ENCODE data around the gene INSM2. TPM values are rescaled to one million over a fixed set of nuclear protein-coding genes. Genes with fewer than 3 reads are reported as not detected.

The INSM2 gene
- total RNA-seq, 1 experiment from 2014 or later: not detected

DNA sequence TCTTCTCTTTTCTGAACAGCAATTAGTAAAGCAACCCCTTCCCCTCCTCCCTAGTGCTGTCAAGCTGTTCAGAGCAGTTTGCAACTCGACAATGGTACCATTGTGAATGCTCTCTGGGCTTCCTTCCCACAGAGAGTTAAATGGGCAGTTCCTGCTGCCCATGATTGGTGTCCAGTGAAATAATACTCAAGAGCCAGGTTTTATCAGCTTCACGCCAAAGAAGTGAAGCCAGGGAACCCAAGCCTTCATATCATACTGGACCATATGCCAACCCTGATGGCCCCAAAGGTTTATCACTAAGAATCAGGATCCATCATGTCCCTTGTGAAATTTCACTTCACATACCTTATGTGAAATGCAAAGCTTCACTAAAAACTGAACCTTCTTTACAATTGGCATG, 24.7 kb downstream of the INSM2 start:
- TF ChIP-seq JUND (IDR thresholded peaks at IDR 0.05): no peak
- no peak for TF ChIP-seq ZFX (IDR thresholded peaks at IDR 0.05)
- DNase-seq (ENCODE audit: low read depth, low spot score) (no peak), ATAC-seq (no peak)
- no peaks in the 10 kb centered on the region for H3K4me1 ChIP-seq (ENCODE audit: control insufficient read depth in 1 of 2, insufficient read depth in 2 of 2, low read length in 2 of 2)
- no peak overlapping the region for H3K4me3 ChIP-seq (replicated peaks in 1 of 2; ENCODE audit: low read depth in 1 of 2, low read length in 2 of 2)
- H3K27me3 ChIP-seq (ENCODE audit: insufficient read depth, low read length): no peaks in the 10 kb centered on the region
- no peaks in the 10 kb centered on the region for H3K9me3 ChIP-seq (ENCODE audit: control insufficient read depth in 1 of 2, insufficient read depth in 1 of 2, low read depth in 1 of 2, low read length in 2 of 2)
- no peaks in the 10 kb centered on the region for H3K79me2 ChIP-seq (ENCODE audit: insufficient read depth, low read length)
- no peaks in the 10 kb centered on the region for H4K20me1 ChIP-seq (ENCODE audit: insufficient read depth)
- no peak overlapping the region for H3K4me2 ChIP-seq (ENCODE audit: low read length)
- no peaks in the 10 kb centered on the region for H3K36me3 ChIP-seq (ENCODE audit: control insufficient read depth in 1 of 2, insufficient read depth in 2 of 2, low read length in 2 of 2)
- 0 out of 2 replicates have a peak, but pooled peaks cover 4% of the 10 kb centered on the region for H3K9me2 ChIP-seq (ENCODE audit: insufficient read depth)
- ChIA-PET POLR2A (no interaction called here), RAD21 (ENCODE audit: low non-redundant PET in 1 of 2, low total read pairs in 2 of 2, uncharacterized antibody in 2 of 2, unreplicated experiment in 2 of 2) (no interaction called here), CTCF (no interaction called here)
- no TSS peak for BruUV-seq (replicated peaks)
- no peak overlapping the region for H3K9ac ChIP-seq (ENCODE audit: low read length)
- H2AFZ ChIP-seq (ENCODE audit: low read depth, low read length, poor library complexity, severe bottlenecking): no peak overlapping the region
- H3K27ac ChIP-seq (ENCODE audit: low read depth, low read length): no peak overlapping the region
- intact Hi-C loops (cut with micrococcal nuclease): no loop called here

DNA sequence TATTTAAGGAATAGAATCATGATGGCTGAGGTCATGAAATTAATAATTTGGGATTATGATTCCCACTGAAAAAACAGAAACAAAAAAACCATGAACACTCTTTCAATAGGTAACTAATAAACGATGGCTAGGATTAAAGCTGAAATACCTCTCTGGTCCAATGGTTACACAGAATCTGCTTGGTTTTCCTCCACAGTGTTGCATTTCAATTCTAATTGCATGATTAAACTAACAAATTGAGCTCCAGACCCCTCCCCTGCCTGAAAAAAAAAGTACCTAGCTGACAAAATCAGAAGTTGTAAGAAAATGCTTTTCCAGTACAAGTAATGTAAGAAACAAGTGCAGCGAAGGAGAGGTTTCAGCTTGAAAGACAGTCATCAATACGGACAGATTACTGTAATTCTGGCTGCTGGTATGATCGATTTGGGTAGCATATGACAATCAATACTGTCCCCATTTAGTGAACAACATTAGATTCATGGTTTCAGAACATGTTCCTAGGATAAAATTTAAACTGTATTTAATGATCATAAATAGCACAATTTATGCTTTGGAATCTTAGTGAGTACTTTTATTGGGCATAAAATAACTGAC, 32.0 kb downstream of the INSM2 start:
- H3K79me2 ChIP-seq (ENCODE audit: insufficient read depth, low read length): no peaks in the 10 kb centered on the region
- H3K9me2 ChIP-seq (ENCODE audit: insufficient read depth): peaks cover 5% of the 10 kb centered on the region
- H3K27ac ChIP-seq (ENCODE audit: low read depth, low read length): no peak overlapping the region
- intact Hi-C loops (cut with micrococcal nuclease): no loop called here
- no peak overlapping the region for H3K9ac ChIP-seq (ENCODE audit: low read length)
- H4K20me1 ChIP-seq (ENCODE audit: insufficient read depth): no peaks in the 10 kb centered on the region
- BruUV-seq (replicated peaks): no TSS peak
- no peak for DNase-seq (ENCODE audit: low read depth, low spot score)
- ChIA-PET RAD21 (ENCODE audit: low non-redundant PET in 1 of 2, low total read pairs in 2 of 2, uncharacterized antibody in 2 of 2, unreplicated experiment in 2 of 2) (no interaction called here), POLR2A (no interaction called here), CTCF (no interaction called here)
- no peak overlapping the region for H3K4me3 ChIP-seq (replicated peaks in 1 of 2; ENCODE audit: low read depth in 1 of 2, low read length in 2 of 2)
- no peaks in the 10 kb centered on the region for H3K9me3 ChIP-seq (ENCODE audit: control insufficient read depth in 1 of 2, insufficient read depth in 1 of 2, low read depth in 1 of 2, low read length in 2 of 2)
- no peaks in the 10 kb centered on the region for H3K27me3 ChIP-seq (ENCODE audit: insufficient read depth, low read length)
- no peak overlapping the region for H3K4me2 ChIP-seq (ENCODE audit: low read length)
- no peak for TF ChIP-seq ZFX (IDR thresholded peaks at IDR 0.05)
- TF ChIP-seq YY1 (IDR thresholded peaks at IDR 0.05; ENCODE audit: extremely low read depth, insufficient replicate concordance, low read depth, low read length): no peak
- no peak for TF ChIP-seq POLR2A (IDR thresholded peaks at IDR 0.05; ENCODE audit: borderline replicate concordance, extremely low read depth, insufficient read depth, insufficient read length)
- no peak for TF ChIP-seq JUND (IDR thresholded peaks at IDR 0.05)
- no peak for TF ChIP-seq SIN3A (IDR thresholded peaks at IDR 0.05; ENCODE audit: low read depth)
- TF ChIP-seq, protein P1, sequence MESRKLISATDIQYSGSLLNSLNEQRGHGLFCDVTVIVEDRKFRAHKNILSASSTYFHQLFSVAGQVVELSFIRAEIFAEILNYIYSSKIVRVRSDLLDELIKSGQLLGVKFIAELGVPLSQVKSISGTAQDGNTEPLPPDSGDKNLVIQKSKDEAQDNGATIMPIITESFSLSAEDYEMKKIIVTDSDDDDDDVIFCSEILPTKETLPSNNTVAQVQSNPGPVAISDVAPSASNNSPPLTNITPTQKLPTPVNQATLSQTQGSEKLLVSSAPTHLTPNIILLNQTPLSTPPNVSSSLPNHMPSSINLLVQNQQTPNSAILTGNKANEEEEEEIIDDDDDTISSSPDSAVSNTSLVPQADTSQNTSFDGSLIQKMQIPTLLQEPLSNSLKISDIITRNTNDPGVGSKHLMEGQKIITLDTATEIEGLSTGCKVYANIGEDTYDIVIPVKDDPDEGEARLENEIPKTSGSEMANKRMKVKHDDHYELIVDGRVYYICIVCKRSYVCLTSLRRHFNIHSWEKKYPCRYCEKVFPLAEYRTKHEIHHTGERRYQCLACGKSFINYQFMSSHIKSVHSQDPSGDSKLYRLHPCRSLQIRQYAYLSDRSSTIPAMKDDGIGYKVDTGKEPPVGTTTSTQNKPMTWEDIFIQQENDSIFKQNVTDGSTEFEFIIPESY (IDR thresholded peaks at IDR 0.05; ENCODE audit: extremely low read depth, insufficient replicate concordance, low read length): no peak
- TF ChIP-seq TCF7L2 (IDR thresholded peaks at IDR 0.05; ENCODE audit: borderline replicate concordance, extremely low read depth, insufficient read depth, insufficient read length): no peak
- no peak for TF ChIP-seq CBX3 (IDR thresholded peaks at IDR 0.05; ENCODE audit: low read depth)
- no peak for TF ChIP-seq RAD21 (IDR thresholded peaks at IDR 0.05; ENCODE audit: low read depth)
- no peak for TF ChIP-seq EZH2 (IDR thresholded peaks at IDR 0.05)
- no peak for TF ChIP-seq ELF1 (IDR thresholded peaks at IDR 0.05; ENCODE audit: borderline replicate concordance, low read depth)
- no peak for TF ChIP-seq SRF (IDR thresholded peaks at IDR 0.05; ENCODE audit: low read depth)
- TF ChIP-seq SP1 (IDR thresholded peaks at IDR 0.05; ENCODE audit: low read depth): no peak
- TF ChIP-seq, protein P2, sequence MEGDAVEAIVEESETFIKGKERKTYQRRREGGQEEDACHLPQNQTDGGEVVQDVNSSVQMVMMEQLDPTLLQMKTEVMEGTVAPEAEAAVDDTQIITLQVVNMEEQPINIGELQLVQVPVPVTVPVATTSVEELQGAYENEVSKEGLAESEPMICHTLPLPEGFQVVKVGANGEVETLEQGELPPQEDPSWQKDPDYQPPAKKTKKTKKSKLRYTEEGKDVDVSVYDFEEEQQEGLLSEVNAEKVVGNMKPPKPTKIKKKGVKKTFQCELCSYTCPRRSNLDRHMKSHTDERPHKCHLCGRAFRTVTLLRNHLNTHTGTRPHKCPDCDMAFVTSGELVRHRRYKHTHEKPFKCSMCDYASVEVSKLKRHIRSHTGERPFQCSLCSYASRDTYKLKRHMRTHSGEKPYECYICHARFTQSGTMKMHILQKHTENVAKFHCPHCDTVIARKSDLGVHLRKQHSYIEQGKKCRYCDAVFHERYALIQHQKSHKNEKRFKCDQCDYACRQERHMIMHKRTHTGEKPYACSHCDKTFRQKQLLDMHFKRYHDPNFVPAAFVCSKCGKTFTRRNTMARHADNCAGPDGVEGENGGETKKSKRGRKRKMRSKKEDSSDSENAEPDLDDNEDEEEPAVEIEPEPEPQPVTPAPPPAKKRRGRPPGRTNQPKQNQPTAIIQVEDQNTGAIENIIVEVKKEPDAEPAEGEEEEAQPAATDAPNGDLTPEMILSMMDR (IDR thresholded peaks at IDR 0.05 in 2 of 3, conservative IDR thresholded peaks at IDR 0.05 in 1 of 3; ENCODE audit: borderline replicate concordance in 1 of 3, insufficient read depth in 1 of 3, low read depth in 2 of 3, low read length in 2 of 3): no peak
- TF ChIP-seq FOSL1 (IDR thresholded peaks at IDR 0.05; ENCODE audit: low read depth): no peak
- ATAC-seq: no peak
- no peaks in the 10 kb centered on the region for H3K36me3 ChIP-seq (ENCODE audit: control insufficient read depth in 1 of 2, insufficient read depth in 2 of 2, low read length in 2 of 2)
- H3K4me1 ChIP-seq (ENCODE audit: control insufficient read depth in 1 of 2, insufficient read depth in 2 of 2, low read length in 2 of 2): no peaks in the 10 kb centered on the region
- no peak overlapping the region for H2AFZ ChIP-seq (ENCODE audit: low read depth, low read length, poor library complexity, severe bottlenecking)
